ENCODE data around the gene EEF2K.

DNA sequence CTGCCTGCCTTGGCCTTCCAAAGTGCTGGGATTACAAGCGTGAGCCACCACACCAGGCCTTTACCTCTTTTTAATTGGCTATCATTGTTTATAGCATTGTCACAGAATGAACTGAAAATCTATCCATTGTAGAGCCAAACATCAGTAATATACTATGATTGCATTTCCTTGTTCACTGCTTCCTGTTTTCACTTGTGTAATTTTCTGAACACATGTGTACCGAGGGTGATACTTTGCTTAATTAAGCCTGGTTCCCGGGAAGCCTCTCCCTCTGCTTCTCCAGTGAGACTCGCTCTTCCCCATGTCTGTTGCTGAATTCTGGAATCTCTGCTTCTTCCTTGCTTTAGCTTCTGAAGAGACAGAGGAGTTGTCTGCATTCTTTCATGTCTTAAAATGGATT is 124.2 kb downstream of the EEF2K start:
- no peak for TF ChIP-seq POLR2A (IDR thresholded peaks at IDR 0.05)
- TF ChIP-seq, protein P1, sequence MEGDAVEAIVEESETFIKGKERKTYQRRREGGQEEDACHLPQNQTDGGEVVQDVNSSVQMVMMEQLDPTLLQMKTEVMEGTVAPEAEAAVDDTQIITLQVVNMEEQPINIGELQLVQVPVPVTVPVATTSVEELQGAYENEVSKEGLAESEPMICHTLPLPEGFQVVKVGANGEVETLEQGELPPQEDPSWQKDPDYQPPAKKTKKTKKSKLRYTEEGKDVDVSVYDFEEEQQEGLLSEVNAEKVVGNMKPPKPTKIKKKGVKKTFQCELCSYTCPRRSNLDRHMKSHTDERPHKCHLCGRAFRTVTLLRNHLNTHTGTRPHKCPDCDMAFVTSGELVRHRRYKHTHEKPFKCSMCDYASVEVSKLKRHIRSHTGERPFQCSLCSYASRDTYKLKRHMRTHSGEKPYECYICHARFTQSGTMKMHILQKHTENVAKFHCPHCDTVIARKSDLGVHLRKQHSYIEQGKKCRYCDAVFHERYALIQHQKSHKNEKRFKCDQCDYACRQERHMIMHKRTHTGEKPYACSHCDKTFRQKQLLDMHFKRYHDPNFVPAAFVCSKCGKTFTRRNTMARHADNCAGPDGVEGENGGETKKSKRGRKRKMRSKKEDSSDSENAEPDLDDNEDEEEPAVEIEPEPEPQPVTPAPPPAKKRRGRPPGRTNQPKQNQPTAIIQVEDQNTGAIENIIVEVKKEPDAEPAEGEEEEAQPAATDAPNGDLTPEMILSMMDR (IDR thresholded peaks at IDR 0.05): no peak

Measured in adrenal gland (tissue), 5 donors.